Endodermal cell (in vitro differentiated cells): ENCODE measurements around the gene PREP. TPM values are rescaled to one million over a fixed set of nuclear protein-coding genes. Genes with fewer than 3 reads are reported as not detected.

Experiments
- DNase-seq: peaks from one replicate; pipeline ENCODE4 v3.0.0-alpha.2; 2017
- H3K27ac ChIP-seq: 2 replicates; pipeline ENCODE4 v1.5.1; 2013; ENCODE audit warnings: mild to moderate bottlenecking, low read depth, low read length, moderate library complexity
- H3K27me3 ChIP-seq: 2 replicates; pipeline ENCODE4 v1.6.1; 2013; ENCODE audit warnings: mild to moderate bottlenecking, low read length, moderate library complexity; ENCODE audit not compliant: insufficient read depth, control insufficient read depth, poor library complexity, severe bottlenecking
- H3K36me3 ChIP-seq: 2 replicates; pipeline ENCODE4 v1.7.0; 2013; ENCODE audit warnings: mild to moderate bottlenecking, low read length, moderate library complexity; ENCODE audit not compliant: control insufficient read depth, insufficient read depth
- H3K4me1 ChIP-seq: one replicate; pipeline ENCODE4 v1.7.0; 2013; ENCODE audit warnings: low read length; ENCODE audit not compliant: control insufficient read depth, insufficient read depth
- H3K4me3 ChIP-seq: 2 replicates; pipeline ENCODE4 v1.5.1; 2013; ENCODE audit warnings: mild to moderate bottlenecking, low read length, moderate library complexity
- H3K9ac ChIP-seq: 2 replicates; pipeline ENCODE4 v1.6.1; 2013; ENCODE audit warnings: mild to moderate bottlenecking, low read length, moderate library complexity; ENCODE audit not compliant: poor library complexity, severe bottlenecking; ENCODE audit errors: extremely low read depth
- H3K9me3 ChIP-seq: 2 replicates; pipeline ENCODE4 v1.6.1; 2013; ENCODE audit warnings: mild to moderate bottlenecking, low read length, moderate library complexity; ENCODE audit not compliant: control insufficient read depth
- H3K27ac Mint-ChIP-seq: 2 replicates; pipeline ENCODE4 v1.8.0; 2020; ENCODE audit warnings: mixed read lengths
- H3K27me3 Mint-ChIP-seq: 2 replicates; pipeline ENCODE4 v1.8.0; 2021; ENCODE audit warnings: mild to moderate bottlenecking, mixed read lengths; ENCODE audit not compliant: insufficient read depth
- H3K36me3 Mint-ChIP-seq: 2 replicates; pipeline ENCODE4 v1.8.0; 2020; ENCODE audit warnings: low read depth, mixed read lengths
- H3K4me1 Mint-ChIP-seq: 2 replicates; pipeline ENCODE4 v1.8.0; 2020; ENCODE audit warnings: mixed read lengths
- H3K4me3 Mint-ChIP-seq: 2 replicates; pipeline ENCODE4 v1.8.0; 2020; ENCODE audit warnings: mild to moderate bottlenecking, moderate library complexity, mixed read lengths
- H3K9me3 Mint-ChIP-seq: 2 replicates; pipeline ENCODE4 v1.8.0; 2020; ENCODE audit warnings: mild to moderate bottlenecking, mixed read lengths
- CTCF ChIP-seq: fragments of 200-600 bp; sonication (generic); conservative IDR thresholded peaks from 2 replicates; pipeline ENCODE4 v1.5.0; 2021; ENCODE audit warnings: antibody characterized with exemption, mild to moderate bottlenecking
- WGBS, 2 experiments: methylation state at CpG; one replicate each; pipeline versions ENCODE4 v1.1.5 to v1.1.7; 2013; ENCODE audit warnings: missing lambda C conversion rate in 2 of 2, mixed read lengths in 1 of 2; ENCODE audit not compliant: insufficient coverage in 1 of 2, insufficient read length in 1 of 2; 5-methylcytosine and 5-hydroxymethylcytosine counted together
- total RNA-seq, 2 donors: library from RNA; stranded (reverse); fragmentation: NEBNext Ultra II Directional in 1 of 2; extraction: Animal tissue kit (Norgen Biotek cat#: 25700) in 1 of 2; gene quantifications; 2 replicates in 1 of 2; 3 replicates in 1 of 2; pipeline ENCODE4 v1.2.1, GENCODE V29; 2021

Gene PREP
- total RNA-seq, 2 donors from 2014 or later = 42.9 to 52.2 TPM

GRCh38 chr6:105278035-105278434 lies 124.8 kb downstream of the PREP start:
- Histone ChIP-seq H3K4me3 (no peak overlapping the region), H3K36me3 (peaks cover 52% of the 10 kb centered on the region), H3K4me1 (no peaks in the 10 kb centered on the region), H3K27ac (no peak overlapping the region), H3K27me3 (no peaks in the 10 kb centered on the region), H3K9ac (no peak overlapping the region), H3K9me3 (no peaks in the 10 kb centered on the region)
- peaks cover 13% of the 10 kb centered on the region for H3K4me1 Mint-ChIP-seq
- TF ChIP-seq CTCF = no peak
- no peaks in the 10 kb centered on the region for H3K9me3 Mint-ChIP-seq
- H3K4me3 Mint-ChIP-seq = no peak overlapping the region
- no peaks in the 10 kb centered on the region for H3K27me3 Mint-ChIP-seq
- no peak overlapping the region for H3K27ac Mint-ChIP-seq
- WGBS, 2 experiments = 93 to 96% methylated on average over 9 to 20 of the region's 20 CpGs
- DNase-seq = no peak
- H3K36me3 Mint-ChIP-seq = peaks cover 53% of the 10 kb centered on the region

- Mint-ChIP-seq H3K27ac (no peak overlapping the region), H3K4me1 (peaks cover 18% of the 10 kb centered on the region), H3K27me3 (no peaks in the 10 kb centered on the region), H3K9me3 (no peaks in the 10 kb centered on the region), H3K4me3 (no peak overlapping the region), H3K36me3 (peaks cover 37% of the 10 kb centered on the region)
- no peak overlapping the region for H3K27ac ChIP-seq
- H3K9ac ChIP-seq = no peak overlapping the region
- no peak overlapping the region for H3K4me3 ChIP-seq
- H3K9me3 ChIP-seq = no peaks in the 10 kb centered on the region
- H3K4me1 ChIP-seq = no peaks in the 10 kb centered on the region
- 97 to 100% methylated on average over 2 to 3 of the region's 3 CpGs for WGBS, 2 experiments
- peaks cover 36% of the 10 kb centered on the region for H3K36me3 ChIP-seq
- no peak for DNase-seq
- H3K27me3 ChIP-seq = no peaks in the 10 kb centered on the region
- TF ChIP-seq CTCF = no peak
Measured at GRCh38 chr6:105276374-105276773, 126.5 kb downstream of the PREP start.

- Histone ChIP-seq H3K27me3 (no peaks in the 10 kb centered on the region), H3K27ac (no peak overlapping the region), H3K4me3 (no peak overlapping the region), H3K4me1 (no peaks in the 10 kb centered on the region), H3K9ac (no peak overlapping the region), H3K36me3 (peaks cover 30% of the 10 kb centered on the region), H3K9me3 (no peaks in the 10 kb centered on the region)
- H3K4me1 Mint-ChIP-seq = peaks cover 18% of the 10 kb centered on the region
- WGBS, 2 experiments = 78 to 100% methylated on average over 1 to 2 of the region's 2 CpGs
- H3K27ac Mint-ChIP-seq = no peak overlapping the region
- no peak overlapping the region for H3K4me3 Mint-ChIP-seq
- TF ChIP-seq CTCF = no peak
- no peaks in the 10 kb centered on the region for H3K27me3 Mint-ChIP-seq
- no peak for DNase-seq
- H3K36me3 Mint-ChIP-seq = peaks cover 32% of the 10 kb centered on the region
- no peaks in the 10 kb centered on the region for H3K9me3 Mint-ChIP-seq
Measured at GRCh38 chr6:105275542-105275941, 127.3 kb downstream of the PREP start.
